ENCODE data around the gene ARHGEF40. TPM values are rescaled to one million over a fixed set of nuclear protein-coding genes. Genes with fewer than 3 reads are reported as not detected.

The ARHGEF40 gene
- total RNA-seq, 4 donors from 2014 or later = 14.4 to 22.8 (median 17.6) TPM

DNA sequence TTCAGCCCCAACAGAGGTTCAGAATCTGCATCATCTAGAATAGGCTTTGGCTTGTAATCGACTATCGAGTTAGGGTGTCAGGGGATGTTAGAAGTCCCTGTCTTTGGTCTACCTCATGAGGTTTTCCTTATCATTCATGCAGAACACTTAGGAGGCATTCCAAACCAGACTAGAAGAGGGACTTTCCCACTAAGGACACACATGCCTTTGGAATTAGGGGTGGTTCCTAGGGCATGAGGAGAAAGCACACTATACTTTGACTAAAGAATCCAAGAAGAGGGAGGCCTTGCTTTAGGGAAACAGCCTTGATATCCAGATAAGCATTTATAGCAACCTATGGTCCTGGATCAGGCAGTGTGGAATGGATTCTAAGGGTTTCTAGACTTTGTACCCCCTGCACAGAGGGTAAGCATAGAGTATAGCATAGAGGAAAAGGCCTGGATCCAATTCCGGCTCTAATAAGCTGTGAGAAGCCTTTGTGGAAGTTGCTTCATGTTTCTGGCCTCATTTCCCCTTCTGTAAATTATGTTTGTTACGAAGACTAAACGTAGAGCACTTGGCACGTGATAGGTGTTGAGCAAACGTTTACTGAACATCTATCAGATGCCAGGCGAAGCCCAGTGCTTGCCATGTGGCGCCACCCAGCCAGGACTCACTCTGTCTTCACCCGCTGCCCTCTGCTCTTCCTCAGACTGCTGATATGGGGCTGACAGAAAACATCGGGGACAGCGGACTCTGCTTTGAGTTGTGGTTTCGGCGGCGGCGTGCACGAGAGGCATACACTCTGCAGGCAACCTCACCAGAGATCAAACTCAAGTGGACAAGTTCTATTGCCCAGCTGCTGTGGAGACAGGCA, 15.1 kb downstream of the ARHGEF40 start:
- no peak for DNase-seq (ENCODE audit: low spot score in 2 of 2)
- no peak overlapping the region for H3K4me3 ChIP-seq
- no peaks in the 10 kb centered on the region for H3K9me3 ChIP-seq
- WGBS = 60% methylated on average over 16 of the region's 17 CpGs
- H3K27ac ChIP-seq = peak overlapping the region; percentile 43
- peaks cover 73% of the 10 kb centered on the region for H3K36me3 ChIP-seq
- H3K4me1 ChIP-seq = peaks cover 17% of the 10 kb centered on the region
- H3K27me3 ChIP-seq = no peaks in the 10 kb centered on the region
- no peak for TF ChIP-seq EP300 (IDR thresholded peaks at IDR 0.05)
- TF ChIP-seq POLR2AphosphoS5 (IDR thresholded peaks at IDR 0.05) = no peak
- TF ChIP-seq POLR2A (IDR thresholded peaks at IDR 0.05) = no peak
- no peak for TF ChIP-seq CTCF (IDR thresholded peaks at IDR 0.05)

DNA sequence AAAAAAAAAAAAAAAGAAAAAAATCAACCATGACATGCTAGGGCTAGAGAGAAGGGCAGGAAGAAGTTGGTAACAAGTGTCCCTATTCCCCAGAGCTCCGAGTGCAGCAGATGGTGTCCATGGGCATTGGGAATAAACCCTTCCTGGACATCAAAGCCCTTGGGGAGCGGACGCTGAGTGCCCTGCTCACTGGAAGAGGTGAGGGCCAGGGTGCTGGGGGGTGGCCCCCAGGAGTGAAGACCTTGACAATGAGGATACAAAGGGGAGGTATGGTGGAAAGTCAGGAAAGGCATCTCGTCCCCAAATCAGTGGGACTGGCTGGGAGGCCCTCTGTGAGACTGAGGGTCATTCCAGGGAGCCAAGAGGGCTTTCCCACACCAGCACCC, 16.8 kb downstream of the ARHGEF40 start:
- DNase-seq (ENCODE audit: low spot score in 2 of 2) = peak in 1 of 2 donors; percentile 57
- Histone ChIP-seq H3K27me3 (no peaks in the 10 kb centered on the region), H3K9me3 (no peaks in the 10 kb centered on the region), H3K27ac (peak overlapping the region; percentile 34), H3K4me1 (peaks cover 17% of the 10 kb centered on the region), H3K36me3 (peaks cover 73% of the 10 kb centered on the region), H3K4me3 (no peak overlapping the region)
- TF ChIP-seq POLR2A (IDR thresholded peaks at IDR 0.05) (no peak), EP300 (IDR thresholded peaks at IDR 0.05) (no peak), CTCF (IDR thresholded peaks at IDR 0.05) (no peak), POLR2AphosphoS5 (IDR thresholded peaks at IDR 0.05) (no peak)
- WGBS = 86% methylated on average over 4 of the region's 4 CpGs

- peaks cover 22% of the 10 kb centered on the region for H3K4me1 ChIP-seq
- peaks cover 71% of the 10 kb centered on the region for H3K36me3 ChIP-seq
- 35% methylated on average over 19 of the region's 19 CpGs for WGBS
- no peak for DNase-seq (ENCODE audit: low spot score in 2 of 2)
- H3K4me3 ChIP-seq = no peak overlapping the region
- peak overlapping the region; percentile 34 for H3K27ac ChIP-seq
- H3K9me3 ChIP-seq = no peaks in the 10 kb centered on the region
- H3K27me3 ChIP-seq = no peaks in the 10 kb centered on the region
- TF ChIP-seq CTCF (IDR thresholded peaks at IDR 0.05) = no peak
- no peak for TF ChIP-seq POLR2A (IDR thresholded peaks at IDR 0.05)
- no peak for TF ChIP-seq POLR2AphosphoS5 (IDR thresholded peaks at IDR 0.05)
- TF ChIP-seq EP300 (IDR thresholded peaks at IDR 0.05) = no peak
Measured at GRCh38 chr14:21087294-21088091, 17.4 kb downstream of the ARHGEF40 start.

GRCh38 chr14:21088687-21089086, 18.6 kb downstream of the ARHGEF40 start:
- H3K4me3 ChIP-seq = no peak overlapping the region
- peaks cover 67% of the 10 kb centered on the region for H3K36me3 ChIP-seq
- peaks cover 28% of the 10 kb centered on the region for H3K4me1 ChIP-seq
- WGBS = 78% methylated on average over 4 of the region's 4 CpGs
- H3K9me3 ChIP-seq = no peaks in the 10 kb centered on the region
- H3K27ac ChIP-seq = no peak overlapping the region
- TF ChIP-seq POLR2A (IDR thresholded peaks at IDR 0.05) (no peak), CTCF (IDR thresholded peaks at IDR 0.05) (no peak), EP300 (IDR thresholded peaks at IDR 0.05) (no peak), POLR2AphosphoS5 (IDR thresholded peaks at IDR 0.05) (no peak)
- H3K27me3 ChIP-seq = no peaks in the 10 kb centered on the region
- no peak for DNase-seq (ENCODE audit: low spot score in 2 of 2)

GRCh38 chr14:21089271-21089670, 19.2 kb downstream of the ARHGEF40 start:
- Histone ChIP-seq H3K9me3 (no peaks in the 10 kb centered on the region), H3K27ac (no peak overlapping the region), H3K27me3 (no peaks in the 10 kb centered on the region), H3K4me1 (peaks cover 32% of the 10 kb centered on the region), H3K36me3 (peaks cover 61% of the 10 kb centered on the region), H3K4me3 (no peak overlapping the region)
- TF ChIP-seq EP300 (IDR thresholded peaks at IDR 0.05) (no peak), CTCF (IDR thresholded peaks at IDR 0.05) (no peak), POLR2A (IDR thresholded peaks at IDR 0.05) (no peak), POLR2AphosphoS5 (IDR thresholded peaks at IDR 0.05) (no peak)
- no peak for DNase-seq (ENCODE audit: low spot score in 2 of 2)
- 53% methylated on average over 1 of the region's 1 CpG for WGBS
